ENCODE measurements around the gene TTLL10.
"Not testable (repeated sequence)": the region's sequence is repeated elsewhere in the genome, so short reads cannot be mapped to it uniquely, and the experiment has no call there.

Gene TTLL10

GRCh38 chr1:1141244-1141910, 32.3 kb upstream of the TTLL10 start:
- DNase-seq, result no peak

GRCh38 chr1:1141911-1142250, 31.8 kb upstream of the TTLL10 start:
- DNase-seq, result no peak

- peak; percentile 54 for DNase-seq
These were observed 31.3 kb upstream of the TTLL10 start for GRCh38 chr1:1142352-1142751.

GRCh38 chr1:1142844-1143243, 30.8 kb upstream of the TTLL10 start:
- DNase-seq, result no peak

- DNase-seq, result no peak
These were observed 30.0 kb upstream of the TTLL10 start for GRCh38 chr1:1143636-1144035.

- DNase-seq, result peak; percentile 76
These were observed 29.4 kb upstream of the TTLL10 start for GRCh38 chr1:1144122-1144842.

- no peak for DNase-seq
These were observed 28.7 kb upstream of the TTLL10 start for GRCh38 chr1:1144843-1145546.

GRCh38 chr1:1145547-1145914, 28.1 kb upstream of the TTLL10 start:
- DNase-seq, result no peak

GRCh38 chr1:1146026-1146425, 27.7 kb upstream of the TTLL10 start:
- no peak for DNase-seq

- no peak for DNase-seq
These were observed 27.1 kb upstream of the TTLL10 start for GRCh38 chr1:1146596-1146995.

- no peak for DNase-seq
These were observed 25.6 kb upstream of the TTLL10 start for GRCh38 chr1:1148061-1148460.

GRCh38 chr1:1148569-1148968, 25.1 kb upstream of the TTLL10 start:
- no peak for DNase-seq

- no peak for DNase-seq
These were observed 24.3 kb upstream of the TTLL10 start for GRCh38 chr1:1149416-1149815.

- DNase-seq, result no peak
These were observed 23.6 kb upstream of the TTLL10 start for GRCh38 chr1:1150100-1150499.

- no peak for DNase-seq
These were observed 22.4 kb upstream of the TTLL10 start for GRCh38 chr1:1151306-1151705.

GRCh38 chr1:1152431-1152830, 21.2 kb upstream of the TTLL10 start:
- not testable (repeated sequence) for DNase-seq

GRCh38 chr1:1153215-1153614, 20.5 kb upstream of the TTLL10 start:
- not testable (repeated sequence) for DNase-seq

GRCh38 chr1:1153874-1154273, 19.8 kb upstream of the TTLL10 start:
- no peak for DNase-seq

- no peak for DNase-seq
These were observed 18.4 kb upstream of the TTLL10 start for GRCh38 chr1:1155258-1155657.

- DNase-seq, result no peak
These were observed 17.3 kb upstream of the TTLL10 start for GRCh38 chr1:1156140-1157032.

GRCh38 chr1:1157033-1157365, 16.7 kb upstream of the TTLL10 start:
- no peak for DNase-seq

- peak; percentile 76 for DNase-seq
These were observed 16.2 kb upstream of the TTLL10 start for GRCh38 chr1:1157426-1157913.

All from activated CD4-positive, alpha-beta T cell treated with anti-CD3 and anti-CD28 coated beads for 48 hours (primary cell).